Chondrocyte (in vitro differentiated cells): Measurements from ENCODE around the gene TMEM132D. TPM values are rescaled to one million over a fixed set of nuclear protein-coding genes. Genes with fewer than 3 reads are reported as not detected.

Experiments used
- DNase-seq: peaks from one replicate; pipeline ENCODE4 v3.0.0; 2021; ENCODE audit warnings: mixed read lengths, low spot score
- H3K27ac Mint-ChIP-seq: one replicate; pipeline ENCODE4 v1.8.0; 2021; ENCODE audit warnings: mild to moderate bottlenecking, moderate library complexity, mixed read lengths; ENCODE audit not compliant: unreplicated experiment
- H3K27me3 Mint-ChIP-seq: 2 replicates; pipeline ENCODE4 v1.8.0; 2021; ENCODE audit warnings: low read depth, mixed read lengths
- H3K36me3 Mint-ChIP-seq: 2 replicates; pipeline ENCODE4 v1.8.0; 2021; ENCODE audit warnings: low read depth, mixed read lengths
- H3K4me1 Mint-ChIP-seq: 2 replicates; pipeline ENCODE4 v1.8.0; 2021; ENCODE audit warnings: low read depth, mild to moderate bottlenecking, mixed read lengths
- H3K4me3 Mint-ChIP-seq: one replicate; pipeline ENCODE4 v1.8.0; 2021; ENCODE audit warnings: mild to moderate bottlenecking, moderate library complexity, mixed read lengths; ENCODE audit not compliant: unreplicated experiment
- H3K9me3 Mint-ChIP-seq: 2 replicates; pipeline ENCODE4 v1.8.0; 2021; ENCODE audit warnings: low read depth, mixed read lengths
- CTCF ChIP-seq: fragments of 200-600 bp; sonication (generic); IDR thresholded peaks from 2 replicates; pipeline ENCODE4 v1.5.0; 2021; ENCODE audit warnings: antibody characterized with exemption, mild to moderate bottlenecking, moderate library complexity
- total RNA-seq: library from RNA; stranded (reverse); gene quantifications from 3 replicates; pipeline ENCODE4 v1.2.1, GENCODE V29; 2021

Gene TMEM132D
- total RNA-seq, 1 donor from 2014 or later = 3.1 TPM

GRCh38 chr12:129840145-129840884 is 63.5 kb downstream of the TMEM132D start:
- Mint-ChIP-seq H3K4me1 (peaks cover 2% of the 10 kb centered on the region), H3K4me3 (no peak overlapping the region), H3K9me3 (no peaks in the 10 kb centered on the region), H3K27ac (no peak overlapping the region), H3K27me3 (no peaks in the 10 kb centered on the region), H3K36me3 (no peaks in the 10 kb centered on the region)
- TF ChIP-seq CTCF = no peak
- DNase-seq = no peak

GRCh38 chr12:129839679-129840078 is 64.1 kb downstream of the TMEM132D start:
- peaks cover 2% of the 10 kb centered on the region for H3K4me1 Mint-ChIP-seq
- no peak for TF ChIP-seq CTCF
- no peaks in the 10 kb centered on the region for H3K9me3 Mint-ChIP-seq
- DNase-seq = no peak
- no peak overlapping the region for H3K4me3 Mint-ChIP-seq
- no peaks in the 10 kb centered on the region for H3K36me3 Mint-ChIP-seq
- no peaks in the 10 kb centered on the region for H3K27me3 Mint-ChIP-seq
- no peak overlapping the region for H3K27ac Mint-ChIP-seq

GRCh38 chr12:129831294-129831693 is 72.5 kb downstream of the TMEM132D start:
- Mint-ChIP-seq H3K27ac (no peak overlapping the region), H3K4me3 (no peak overlapping the region), H3K4me1 (no peaks in the 10 kb centered on the region), H3K36me3 (no peaks in the 10 kb centered on the region), H3K27me3 (no peaks in the 10 kb centered on the region), H3K9me3 (peaks cover 3% of the 10 kb centered on the region)
- no peak for TF ChIP-seq CTCF
- DNase-seq = no peak

- Mint-ChIP-seq H3K27ac (no peak overlapping the region), H3K9me3 (peaks cover 3% of the 10 kb centered on the region), H3K4me3 (no peak overlapping the region), H3K36me3 (no peaks in the 10 kb centered on the region), H3K4me1 (no peaks in the 10 kb centered on the region), H3K27me3 (no peaks in the 10 kb centered on the region)
- DNase-seq = no peak
- TF ChIP-seq CTCF = no peak
These were observed 73.0 kb downstream of the TMEM132D start for GRCh38 chr12:129830796-129831195.

GRCh38 chr12:129827866-129828384 is 75.9 kb downstream of the TMEM132D start:
- Mint-ChIP-seq H3K9me3 (peaks cover 8% of the 10 kb centered on the region), H3K4me1 (no peaks in the 10 kb centered on the region), H3K27me3 (no peaks in the 10 kb centered on the region), H3K4me3 (no peak overlapping the region), H3K27ac (no peak overlapping the region), H3K36me3 (no peaks in the 10 kb centered on the region)
- DNase-seq = no peak
- TF ChIP-seq CTCF = no peak
